HG03558 (cell line): Measurements from ENCODE around the gene TTLL4.

ENCODE experiments used
- ATAC-seq: cut with Tn5 transposase; IDR thresholded peaks from one replicate; pipeline ENCODE4 v1.9.1; 2021; ENCODE audit warnings: moderate number of reproducible peaks; ENCODE audit not compliant: unreplicated experiment; ENCODE audit errors: extremely low read depth

Gene TTLL4

DNA sequence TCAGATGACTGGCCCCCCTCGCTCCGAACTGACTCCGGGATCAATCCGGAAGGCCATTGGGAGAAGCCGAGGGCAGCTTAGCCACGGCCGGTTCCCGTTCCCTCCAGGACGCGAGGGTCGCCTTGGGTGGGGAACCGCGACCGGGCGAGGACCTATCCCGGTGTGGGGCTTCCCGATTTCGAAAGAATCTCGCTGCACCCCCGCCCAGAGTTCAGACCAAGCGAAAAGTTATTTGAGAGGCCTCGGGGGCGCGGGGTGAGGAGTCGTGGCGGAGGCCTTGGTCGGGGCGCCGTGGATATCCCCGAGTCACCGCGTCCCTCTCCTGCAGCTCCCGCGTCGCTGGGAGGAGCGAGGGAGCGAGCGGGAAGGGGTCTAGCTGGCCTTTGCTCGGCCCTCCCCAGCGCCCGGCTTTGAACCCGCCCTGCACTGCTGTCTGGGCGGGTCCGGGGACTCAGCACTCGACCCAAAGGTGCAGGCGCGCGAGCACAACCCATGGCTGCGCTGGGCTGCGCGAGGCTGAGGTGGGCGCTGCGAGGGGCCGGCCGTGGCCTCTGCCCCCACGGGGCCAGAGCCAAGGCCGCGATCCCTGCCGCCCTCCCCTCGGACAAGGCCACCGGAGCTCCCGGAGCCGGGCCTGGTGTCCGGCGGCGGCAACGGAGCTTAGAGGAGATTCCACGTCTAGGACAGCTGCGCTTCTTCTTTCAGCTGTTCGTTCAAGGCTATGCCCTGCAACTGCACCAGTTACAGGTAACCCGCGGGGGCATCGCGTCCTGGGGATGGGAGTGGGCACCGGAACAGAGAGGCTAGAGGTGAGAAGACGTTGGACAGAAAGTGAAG is 71.3 kb downstream of the TTLL4 start, which contains the start of gene CYP27A1:
Gene CYP27A1, plus strand, starts transcription at position 457 of the 837 bp plus-strand sequence. Its CDS starts 36 bp downstream, at position 493.
- ATAC-seq, result no peak

DNA sequence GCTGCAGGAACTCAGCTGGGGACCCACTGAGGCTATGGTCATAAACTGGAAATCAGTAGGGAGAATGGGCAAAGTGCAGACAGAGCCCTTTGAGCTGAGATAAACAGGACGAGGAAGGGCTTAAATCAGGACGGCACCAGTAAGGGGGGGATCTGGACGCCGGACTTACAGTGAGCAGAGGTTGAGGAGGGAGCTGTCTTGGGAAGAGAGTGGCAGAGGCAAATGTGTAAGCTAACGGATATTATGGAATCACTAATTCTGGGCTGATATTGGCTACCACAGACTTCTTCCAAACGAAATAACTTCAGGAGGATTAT is 71.9 kb downstream of the TTLL4 start:
- ATAC-seq, result no peak

DNA sequence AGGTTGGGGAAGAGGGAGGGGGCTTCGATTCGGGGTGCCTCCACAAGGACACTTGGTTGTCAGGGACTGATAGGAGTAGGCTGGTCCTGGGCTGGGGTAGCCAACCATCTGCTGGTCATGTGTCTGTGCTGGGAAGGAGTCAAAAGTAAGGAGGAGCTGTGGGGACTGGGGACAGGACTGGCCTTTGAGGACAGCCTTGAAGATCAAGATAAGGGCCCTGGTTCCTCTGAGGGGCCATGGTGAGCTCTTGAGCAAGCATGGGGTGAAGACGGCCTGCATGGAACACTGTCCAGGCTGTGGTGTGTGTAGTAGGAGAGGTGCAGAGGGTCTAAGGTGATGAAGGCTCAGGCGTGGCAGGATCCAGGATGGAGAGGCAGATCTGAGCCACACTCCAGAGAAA is 73.1 kb downstream of the TTLL4 start:
- no peak for ATAC-seq

DNA sequence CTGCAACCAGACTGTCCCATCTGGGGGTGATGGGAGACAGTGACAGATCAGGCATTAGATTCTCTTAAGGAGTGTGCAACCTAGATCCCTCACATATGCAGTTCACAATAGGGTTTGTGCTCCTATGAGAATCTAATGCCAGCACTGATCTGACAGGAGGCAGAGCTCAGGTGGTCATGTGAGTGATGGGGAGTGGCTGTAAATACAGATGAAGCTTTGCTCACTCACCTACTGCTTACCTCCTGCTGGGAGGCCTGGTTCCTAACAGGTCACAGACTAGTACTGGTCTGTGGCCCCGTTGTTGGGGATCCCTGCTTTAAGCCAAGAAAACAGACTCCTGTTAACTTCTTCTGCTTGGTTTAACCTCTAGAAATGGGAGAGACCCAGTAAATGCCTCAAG is 74.5 kb downstream of the TTLL4 start:
- ATAC-seq, result no peak

DNA sequence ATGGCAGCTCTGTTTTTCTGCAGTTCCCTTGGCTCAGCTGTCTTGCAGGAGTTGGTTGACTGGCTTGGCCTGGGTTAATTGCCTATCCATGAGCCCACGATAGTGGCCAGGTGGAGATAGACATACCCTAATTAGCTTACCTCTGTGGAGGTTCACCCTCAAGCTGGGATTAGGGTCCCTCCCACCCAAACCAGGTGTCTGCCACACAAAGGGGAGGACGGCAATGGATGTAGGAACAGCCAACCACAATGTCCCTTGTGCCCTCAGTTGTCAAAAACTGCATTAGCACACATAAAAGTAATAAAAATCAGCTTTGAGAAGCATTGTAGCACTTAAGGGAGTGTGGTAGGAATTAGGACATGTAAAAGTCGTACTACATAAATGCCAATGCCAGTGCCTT is 75.5 kb downstream of the TTLL4 start:
- ATAC-seq, result no peak

DNA sequence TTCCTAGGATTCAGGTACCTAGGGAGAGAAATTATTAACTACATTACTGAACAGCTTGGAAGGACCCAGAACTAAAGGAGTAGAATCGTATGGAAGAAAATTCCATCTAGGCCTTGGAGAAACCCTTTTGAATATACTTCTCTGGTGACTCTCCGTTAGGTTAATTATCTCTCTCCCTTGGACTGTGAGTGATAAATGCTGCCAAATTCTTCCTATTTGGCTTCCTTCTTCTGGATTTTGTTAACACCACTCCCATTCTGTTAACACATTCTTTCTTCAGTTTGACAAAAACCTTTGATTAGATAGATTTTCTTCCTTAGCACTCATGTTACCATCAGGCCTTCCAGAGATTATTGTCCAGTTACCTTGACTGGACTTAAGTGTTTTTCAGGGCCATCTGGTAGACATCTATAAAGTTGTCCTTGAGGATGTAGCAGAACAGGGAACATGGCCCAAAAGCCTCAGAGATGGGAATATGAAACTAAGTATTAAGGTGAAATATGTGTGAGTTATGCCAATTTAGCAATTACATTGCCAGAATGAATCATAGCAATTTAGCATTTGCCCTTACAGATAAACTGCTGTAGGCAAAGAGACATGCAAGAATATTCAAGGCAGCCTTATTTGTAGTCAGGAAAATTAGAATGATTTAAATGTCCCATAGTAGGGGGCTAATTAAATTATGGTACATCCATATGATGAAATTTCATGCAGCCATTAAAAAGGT is 78.1 kb downstream of the TTLL4 start:
- no peak for ATAC-seq

DNA sequence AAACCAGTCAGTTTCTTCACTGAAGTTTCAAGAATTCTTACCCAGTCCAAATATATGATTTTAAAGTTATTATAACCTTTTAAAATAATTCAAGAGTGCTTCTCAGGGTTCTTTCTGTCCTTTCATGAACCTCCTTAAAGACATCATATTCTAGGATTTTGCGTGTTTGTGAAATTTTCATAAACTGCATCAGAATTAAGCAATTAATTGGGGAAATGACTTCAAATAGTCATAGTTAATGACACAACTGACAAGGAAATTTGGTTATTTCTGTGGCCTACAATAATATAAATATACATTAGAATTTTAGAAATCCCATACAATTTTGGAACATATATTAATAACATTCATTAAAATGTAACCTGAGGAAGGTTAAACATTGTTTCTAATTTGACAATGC is 81.8 kb downstream of the TTLL4 start:
- no peak for ATAC-seq

DNA sequence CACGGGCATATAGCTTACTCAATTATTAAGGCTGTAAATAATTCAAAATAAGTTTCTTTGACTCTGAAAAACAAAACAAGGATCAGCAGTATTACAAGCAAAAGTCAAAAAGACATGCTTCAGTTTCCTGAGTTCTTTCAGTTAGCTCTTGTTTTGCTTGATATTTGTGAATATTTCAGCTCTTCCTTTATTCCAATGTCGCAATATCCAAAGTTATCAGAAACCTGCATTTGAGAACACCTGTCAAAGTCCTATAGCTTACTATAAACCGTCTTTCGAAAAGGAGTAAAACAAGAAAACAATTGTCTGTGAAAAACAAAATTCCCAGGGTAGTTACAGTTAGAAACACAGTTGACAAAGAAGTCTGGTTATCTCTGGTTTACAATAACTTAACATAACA is 86.1 kb downstream of the TTLL4 start:
- no peak for ATAC-seq

DNA sequence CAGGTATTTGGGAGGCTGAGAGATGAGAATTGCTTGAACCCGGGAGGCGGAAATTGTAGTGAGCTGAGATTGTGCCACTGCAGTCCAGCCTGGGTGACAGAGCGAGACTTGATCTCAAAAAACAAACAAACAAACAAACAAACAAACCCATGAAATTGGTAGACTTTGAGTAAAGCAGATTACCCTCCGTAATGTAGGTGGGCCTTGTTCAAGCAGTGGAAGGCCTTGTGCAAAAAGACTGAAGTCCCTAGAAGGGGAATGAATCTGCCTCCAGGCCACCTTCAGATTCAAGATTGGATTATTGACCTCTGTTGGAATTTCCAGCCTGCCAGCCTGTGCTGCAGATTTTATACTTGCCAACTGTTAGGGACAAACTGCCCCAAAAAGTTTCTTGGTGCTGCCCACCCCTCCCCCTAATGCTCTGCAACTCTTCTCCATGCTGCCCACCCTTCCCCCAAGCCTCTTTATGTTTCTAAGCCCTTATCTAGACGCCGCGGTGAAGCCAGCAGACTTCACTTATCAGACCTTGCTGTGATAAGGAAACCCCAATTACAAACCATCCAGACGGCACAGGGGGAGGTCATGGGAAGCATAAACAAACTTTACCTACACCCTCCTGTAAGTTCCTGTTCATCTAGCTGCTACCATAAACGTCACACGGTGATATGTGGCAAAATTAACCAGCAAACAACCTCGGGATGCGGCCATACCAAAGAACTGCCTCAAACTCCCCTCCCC is 88.3 kb downstream of the TTLL4 start:
- ATAC-seq, result no peak

DNA sequence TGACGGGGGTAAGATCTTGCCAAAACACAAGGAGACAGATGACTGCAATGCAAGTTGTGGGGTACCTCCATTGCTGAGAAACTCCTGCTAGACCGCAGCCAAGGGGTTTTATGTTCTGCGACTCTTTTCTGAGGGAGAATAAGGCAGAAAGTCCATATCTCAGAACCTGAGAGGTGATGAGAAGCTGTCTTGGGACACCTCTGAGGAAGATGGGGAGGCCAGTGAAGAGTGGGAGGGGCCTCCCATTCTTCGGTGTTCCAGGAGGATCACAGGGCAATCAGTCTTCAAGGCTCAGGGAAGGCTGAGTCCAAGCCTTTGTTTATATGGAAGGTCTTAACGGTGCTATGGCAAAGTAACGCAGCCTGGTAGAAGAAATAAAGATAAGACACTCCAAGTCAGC is 89.4 kb downstream of the TTLL4 start:
- no peak for ATAC-seq

DNA sequence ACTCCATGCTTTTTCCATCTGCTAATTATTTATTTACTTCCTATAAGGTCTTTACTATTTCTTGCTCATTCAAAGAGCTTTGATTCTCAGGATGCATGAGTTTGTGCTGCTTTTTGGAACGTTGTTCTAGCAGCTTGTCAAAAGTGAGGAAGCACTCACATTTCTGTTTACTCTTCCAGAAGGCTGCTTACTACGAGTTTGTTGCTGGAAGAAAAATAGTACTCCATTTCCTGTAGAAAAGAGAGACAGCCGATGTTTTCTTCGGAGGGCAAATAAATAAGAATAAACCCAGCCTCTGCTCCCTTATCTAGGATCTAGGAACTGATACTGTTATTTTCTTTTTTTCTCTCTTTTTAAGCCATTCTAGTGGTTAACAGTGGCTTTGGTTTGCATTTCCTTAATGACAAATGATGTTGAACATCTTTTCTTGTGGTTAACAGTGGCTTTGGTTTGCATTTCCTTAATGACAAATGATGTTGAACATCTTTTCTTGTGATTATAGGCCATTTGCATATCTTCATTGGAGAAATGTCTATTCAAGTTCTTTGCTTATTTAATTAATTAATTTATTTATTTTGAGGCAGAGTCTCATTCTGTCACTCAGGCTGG is 91.9 kb downstream of the TTLL4 start:
- no peak for ATAC-seq

DNA sequence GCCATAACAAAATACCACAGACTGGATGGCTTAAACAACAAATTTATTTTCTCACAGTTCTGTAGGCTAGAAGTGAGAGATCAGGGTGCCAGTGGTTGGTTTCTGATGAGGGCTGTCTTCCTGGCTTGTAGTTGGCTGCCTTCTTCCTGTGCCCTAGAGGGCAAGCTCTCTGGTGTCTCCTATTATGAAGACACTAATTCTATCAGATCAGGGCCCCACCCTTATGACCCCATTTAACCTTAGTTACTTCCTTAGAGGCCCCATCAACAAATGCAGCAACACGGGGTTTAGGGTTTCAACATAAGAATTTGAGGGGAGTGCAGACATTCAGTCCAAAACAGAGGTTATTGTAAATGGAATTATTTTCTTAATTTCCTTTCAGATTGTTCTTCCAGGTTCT is 94.2 kb downstream of the TTLL4 start:
- no peak for ATAC-seq
